OCI-LY7 (cell line): Measurements from ENCODE around the gene ATP1A3. TPM values are rescaled to one million over a fixed set of nuclear protein-coding genes. Genes with fewer than 3 reads are reported as not detected.

Source experiments
- BruUV-seq: library from RNA; stranded (reverse); fragments of 400-500 nt; replicated peaks from 2 replicates; lab custom pipeline; 2021; lab: Mats Ljungman, UMichigan
- CTCF ChIA-PET: fragments of 300-600 bp; sonication (Branson Sonifier 250); formaldehyde crosslinking; loops from one replicate; lab custom pipeline; 2022; ENCODE audit warnings: antibody characterized with exemption; ENCODE audit not compliant: unreplicated experiment; lab: Charles Lee
- POLR2A ChIA-PET: fragments of 300-600 bp; sonication (Branson Sonifier 250); formaldehyde crosslinking; loops from one replicate; lab custom pipeline; 2022; ENCODE audit warnings: antibody characterized with exemption; lab: Charles Lee
- DNase-seq: peaks from one replicate; pipeline ENCODE4 v3.0.0-alpha.2; 2015; ENCODE audit warnings: low spot score
- H2AFZ ChIP-seq: fragments of 200-600 bp; sonication (generic), shearing (Covaris generic); 2 replicates; pipeline ENCODE4 v1.6.1; 2014; ENCODE audit warnings: mild to moderate bottlenecking, antibody characterized with exemption, low read length, moderate library complexity
- H3K27ac ChIP-seq: fragments of 200-600 bp; sonication (generic); 2 replicates; pipeline ENCODE4 v1.5.1; 2014; ENCODE audit warnings: mixed run types, low read depth, mild to moderate bottlenecking, moderate library complexity, low read length, inconsistent platforms; ENCODE audit not compliant: poor library complexity, severe bottlenecking
- H3K36me3 ChIP-seq: fragments of 200-600 bp; sonication (generic); 2 replicates; pipeline ENCODE4 v1.6.1; 2014; ENCODE audit warnings: mild to moderate bottlenecking, antibody characterized with exemption, low read length, moderate library complexity, mixed read lengths; ENCODE audit not compliant: insufficient read depth
- H3K4me1 ChIP-seq: fragments of 200-600 bp; sonication (generic); 2 replicates; pipeline ENCODE4 v1.5.1; 2014; ENCODE audit warnings: mild to moderate bottlenecking, low read length; ENCODE audit not compliant: insufficient read depth, poor library complexity, severe bottlenecking
- H3K4me2 ChIP-seq: fragments of 200-600 bp; sonication (generic); 2 replicates; pipeline ENCODE4 v1.6.1; 2014; ENCODE audit warnings: mild to moderate bottlenecking, low read length
- H3K4me3 ChIP-seq: fragments of 200-600 bp; sonication (generic); 2 replicates; pipeline ENCODE4 v1.5.1; 2014; ENCODE audit warnings: mild to moderate bottlenecking, low read depth, low read length; ENCODE audit not compliant: poor library complexity, severe bottlenecking
- H3K79me2 ChIP-seq: fragments of 200-600 bp; sonication (generic); 2 replicates; pipeline ENCODE4 v1.6.1; 2016; ENCODE audit warnings: low read depth, mild to moderate bottlenecking, low read length, moderate library complexity, mixed read lengths; ENCODE audit not compliant: insufficient read depth
- H3K9me2 ChIP-seq: fragments of 200-600 bp; sonication (generic); 2 replicates; pipeline ENCODE4 v1.6.1; 2016; ENCODE audit warnings: mild to moderate bottlenecking, low read length, mixed read lengths; ENCODE audit not compliant: insufficient read depth
- H3K9me3 ChIP-seq: fragments of 200-600 bp; sonication (generic); 2 replicates; pipeline ENCODE4 v1.6.1; 2014; ENCODE audit warnings: mild to moderate bottlenecking, mixed run types, low read length, mixed read lengths
- H4K20me1 ChIP-seq: fragments of 200-600 bp; sonication (generic); 2 replicates; pipeline ENCODE4 v1.6.1; 2014; ENCODE audit warnings: mild to moderate bottlenecking, antibody characterized with exemption, low read length, moderate library complexity, mixed read lengths; ENCODE audit not compliant: insufficient read depth
- EZH2phosphoT487 ChIP-seq: fragments of 200-600 bp; sonication (generic); IDR thresholded peaks from 2 replicates; pipeline ENCODE4 v1.6.1; 2018; ENCODE audit warnings: low read depth, borderline replicate concordance, mild to moderate bottlenecking, mixed run types, antibody characterized with exemption, low read length, moderate library complexity, mixed read lengths
- intact Hi-C: fragments of 100-400 bp; cut with micrococcal nuclease; formaldehyde crosslinking; loops from one replicate; pipeline ENCODE4 v1.10.0; 2022; ENCODE audit not compliant: unreplicated experiment
- total RNA-seq, 2 experiments: library from RNA; depleted of rRNA in 1 of 2; stranded (reverse); fragments of >200 nt in 1 of 2; shearing (Covaris generic) in 1 of 2; gene quantifications; 2 replicates each; pipeline ENCODE4 v1.2.3, GENCODE V29; 2014 to 2022
- TF ChIP-seq, protein P1 (sequence below): fragments of 200-600 bp; sonication (generic); conservative IDR thresholded peaks from 2 replicates; pipeline ENCODE4 v1.5.1; 2014; ENCODE audit warnings: mild to moderate bottlenecking, antibody characterized with exemption, low read length, moderate library complexity, mixed read lengths

Gene ATP1A3
- total RNA-seq, 2 experiments from 2014 or later = 9.3 to 33.0 TPM

DNA sequence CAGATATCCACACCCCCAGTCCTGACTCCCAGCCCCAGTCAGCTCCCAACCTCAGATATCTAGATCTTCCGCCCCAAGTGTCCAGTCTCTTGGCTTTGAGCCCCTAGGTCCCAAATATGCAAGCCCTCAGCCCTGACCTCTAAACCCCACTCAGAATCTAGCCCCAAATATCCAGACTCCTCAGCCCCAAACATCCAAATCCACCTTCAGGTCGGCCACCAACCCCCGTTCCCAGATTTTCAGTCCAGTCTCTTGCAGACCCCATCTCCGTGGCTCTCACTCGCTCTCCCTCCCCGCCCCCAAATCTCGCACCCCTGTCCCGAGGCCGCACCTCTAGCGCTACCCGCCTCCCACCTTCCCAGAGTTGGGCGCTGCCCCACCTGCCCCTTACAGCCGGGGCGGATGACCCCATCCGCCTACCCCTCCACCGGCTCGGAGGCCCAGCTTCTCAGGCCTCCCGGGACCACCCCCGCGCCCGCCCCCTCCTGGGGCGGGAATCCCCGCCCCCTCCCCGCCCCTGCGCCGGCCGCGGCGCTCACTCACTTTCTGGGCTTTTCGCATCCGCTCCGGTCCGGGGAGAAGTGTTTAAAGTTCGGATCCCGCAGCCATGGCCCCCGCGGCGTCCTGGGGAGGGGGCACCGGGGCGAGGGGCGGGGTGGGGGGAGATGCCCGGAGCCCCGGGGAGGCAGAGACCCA lies 66.4 kb downstream of the ATP1A3 start:
- no TSS peak for BruUV-seq
- intact Hi-C loops = loop anchor here (2.0 kb wide), 1 partner anchor 17 kb away; no protein-coding TSS in a partner anchor

DNA sequence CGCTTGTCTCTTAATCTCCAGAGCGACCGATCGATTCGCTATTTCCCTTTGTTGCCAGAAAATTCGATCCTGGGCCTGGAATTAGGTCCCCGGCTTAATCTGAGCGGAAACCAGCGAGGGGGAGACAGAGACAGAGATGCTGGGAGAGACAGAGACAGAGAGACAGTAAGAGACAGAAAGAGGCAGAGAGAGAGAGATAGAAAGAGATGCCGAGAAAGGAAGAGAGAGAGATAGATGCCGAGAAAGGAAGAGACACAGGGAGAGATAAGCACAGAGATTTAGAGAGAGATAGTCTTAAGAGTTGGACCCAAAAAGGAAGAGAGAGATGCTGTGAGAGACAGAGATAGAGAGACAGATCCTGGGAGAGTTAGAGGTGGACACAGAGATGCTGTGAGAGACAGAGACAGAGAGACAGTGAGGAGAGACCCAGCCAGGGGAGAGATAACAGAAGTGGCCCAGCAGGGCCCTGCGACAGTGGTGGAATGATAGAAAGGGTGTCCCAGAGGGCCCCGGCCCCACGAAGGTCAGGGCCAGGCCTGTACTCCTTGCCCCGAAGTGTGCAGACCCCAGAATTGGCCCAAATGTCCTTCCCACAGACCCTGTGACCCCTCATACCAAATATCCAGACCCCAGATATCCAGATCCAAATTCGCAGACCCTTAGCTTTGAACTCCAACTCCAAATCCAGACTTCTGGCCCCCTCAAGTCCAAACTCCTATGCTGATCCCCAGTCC lies 67.1 kb downstream of the ATP1A3 start:
- Histone ChIP-seq H3K36me3 (0 out of 2 replicates have a peak, but pooled peaks cover 2% of the 10 kb centered on the region), H3K27ac (no peak overlapping the region), H3K79me2 (no peaks in the 10 kb centered on the region), H4K20me1 (no peaks in the 10 kb centered on the region), H3K9me3 (no peaks in the 10 kb centered on the region), H3K9me2 (no peaks in the 10 kb centered on the region), H3K4me3 (peak overlapping the region; percentile 72), H2AFZ (no peak overlapping the region), H3K4me2 (peak overlapping the region; percentile 98), H3K4me1 (peaks cover 56% of the 10 kb centered on the region)
- DNase-seq = no peak
- intact Hi-C loops = no loop called here
- POLR2A ChIA-PET = interaction anchor here (0.6 to 1.7 kb wide), 2 partner anchors 17 to 189 kb away, joined by 3 to 7 read pairs; no protein-coding TSS in a partner anchor
- no peak for TF ChIP-seq EZH2phosphoT487
- TF ChIP-seq, protein P1, sequence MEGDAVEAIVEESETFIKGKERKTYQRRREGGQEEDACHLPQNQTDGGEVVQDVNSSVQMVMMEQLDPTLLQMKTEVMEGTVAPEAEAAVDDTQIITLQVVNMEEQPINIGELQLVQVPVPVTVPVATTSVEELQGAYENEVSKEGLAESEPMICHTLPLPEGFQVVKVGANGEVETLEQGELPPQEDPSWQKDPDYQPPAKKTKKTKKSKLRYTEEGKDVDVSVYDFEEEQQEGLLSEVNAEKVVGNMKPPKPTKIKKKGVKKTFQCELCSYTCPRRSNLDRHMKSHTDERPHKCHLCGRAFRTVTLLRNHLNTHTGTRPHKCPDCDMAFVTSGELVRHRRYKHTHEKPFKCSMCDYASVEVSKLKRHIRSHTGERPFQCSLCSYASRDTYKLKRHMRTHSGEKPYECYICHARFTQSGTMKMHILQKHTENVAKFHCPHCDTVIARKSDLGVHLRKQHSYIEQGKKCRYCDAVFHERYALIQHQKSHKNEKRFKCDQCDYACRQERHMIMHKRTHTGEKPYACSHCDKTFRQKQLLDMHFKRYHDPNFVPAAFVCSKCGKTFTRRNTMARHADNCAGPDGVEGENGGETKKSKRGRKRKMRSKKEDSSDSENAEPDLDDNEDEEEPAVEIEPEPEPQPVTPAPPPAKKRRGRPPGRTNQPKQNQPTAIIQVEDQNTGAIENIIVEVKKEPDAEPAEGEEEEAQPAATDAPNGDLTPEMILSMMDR = no peak
- CTCF ChIA-PET = no interaction called here
- BruUV-seq = no TSS peak

More for the DNA sequence above, 66.4 kb downstream of the ATP1A3 start:
- Histone ChIP-seq H4K20me1 (no peaks in the 10 kb centered on the region), H3K9me3 (no peaks in the 10 kb centered on the region), H3K79me2 (no peaks in the 10 kb centered on the region), H3K4me1 (peaks cover 63% of the 10 kb centered on the region), H3K4me2 (peak overlapping the region; percentile 98), H3K9me2 (no peaks in the 10 kb centered on the region), H3K36me3 (0 out of 2 replicates have a peak, but pooled peaks cover 2% of the 10 kb centered on the region), H3K4me3 (peak overlapping the region; percentile 72), H3K27ac (peak overlapping the region; percentile 56), H2AFZ (0 out of 2 replicates have a peak overlapping the region, but pooled peaks have one; percentile 9)
- POLR2A ChIA-PET = interaction anchor here (0.6 to 1.7 kb wide), 3 partner anchors 9 to 188 kb away, joined by 3 to 7 read pairs (median 5); no protein-coding TSS in a partner anchor
- TF ChIP-seq EZH2phosphoT487 = no peak
- TF ChIP-seq, protein P1 = no peak
- CTCF ChIA-PET = no interaction called here
- DNase-seq = peak; percentile 65
